ENCODE results near the gene KIAA1328. TPM values are rescaled to one million over a fixed set of nuclear protein-coding genes. Genes with fewer than 3 reads are reported as not detected.

The KIAA1328 gene
- total RNA-seq, 1 donor: 6.0 TPM

DNA sequence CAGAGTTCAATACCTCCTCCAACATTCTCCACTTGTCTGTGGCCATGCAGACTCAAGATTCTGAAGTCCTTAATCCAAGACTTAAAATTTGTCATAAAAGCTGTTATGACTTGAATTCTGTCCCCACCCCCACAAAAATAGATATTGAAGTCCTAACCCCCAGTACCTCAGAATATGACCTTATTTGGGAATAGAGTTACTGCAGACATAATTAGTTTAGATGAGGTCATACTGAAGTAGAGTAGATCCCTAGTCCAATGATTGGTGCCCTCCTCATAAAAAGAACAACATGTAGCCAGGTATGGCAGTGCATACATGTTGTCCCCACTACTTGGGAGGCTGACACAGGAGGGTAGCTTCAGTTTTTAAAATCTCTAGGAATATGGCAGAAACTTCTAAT, 9.3 kb upstream of the KIAA1328 start:
- TF ChIP-seq, protein P1, sequence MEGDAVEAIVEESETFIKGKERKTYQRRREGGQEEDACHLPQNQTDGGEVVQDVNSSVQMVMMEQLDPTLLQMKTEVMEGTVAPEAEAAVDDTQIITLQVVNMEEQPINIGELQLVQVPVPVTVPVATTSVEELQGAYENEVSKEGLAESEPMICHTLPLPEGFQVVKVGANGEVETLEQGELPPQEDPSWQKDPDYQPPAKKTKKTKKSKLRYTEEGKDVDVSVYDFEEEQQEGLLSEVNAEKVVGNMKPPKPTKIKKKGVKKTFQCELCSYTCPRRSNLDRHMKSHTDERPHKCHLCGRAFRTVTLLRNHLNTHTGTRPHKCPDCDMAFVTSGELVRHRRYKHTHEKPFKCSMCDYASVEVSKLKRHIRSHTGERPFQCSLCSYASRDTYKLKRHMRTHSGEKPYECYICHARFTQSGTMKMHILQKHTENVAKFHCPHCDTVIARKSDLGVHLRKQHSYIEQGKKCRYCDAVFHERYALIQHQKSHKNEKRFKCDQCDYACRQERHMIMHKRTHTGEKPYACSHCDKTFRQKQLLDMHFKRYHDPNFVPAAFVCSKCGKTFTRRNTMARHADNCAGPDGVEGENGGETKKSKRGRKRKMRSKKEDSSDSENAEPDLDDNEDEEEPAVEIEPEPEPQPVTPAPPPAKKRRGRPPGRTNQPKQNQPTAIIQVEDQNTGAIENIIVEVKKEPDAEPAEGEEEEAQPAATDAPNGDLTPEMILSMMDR (IDR thresholded peaks at IDR 0.05; ENCODE audit: insufficient read depth, low read depth, low read length): no peak
- no peak overlapping the region for H3K4me3 ChIP-seq (ENCODE audit: low read depth, low read length)
- no peak for DNase-seq (ENCODE audit: low read depth)

DNA sequence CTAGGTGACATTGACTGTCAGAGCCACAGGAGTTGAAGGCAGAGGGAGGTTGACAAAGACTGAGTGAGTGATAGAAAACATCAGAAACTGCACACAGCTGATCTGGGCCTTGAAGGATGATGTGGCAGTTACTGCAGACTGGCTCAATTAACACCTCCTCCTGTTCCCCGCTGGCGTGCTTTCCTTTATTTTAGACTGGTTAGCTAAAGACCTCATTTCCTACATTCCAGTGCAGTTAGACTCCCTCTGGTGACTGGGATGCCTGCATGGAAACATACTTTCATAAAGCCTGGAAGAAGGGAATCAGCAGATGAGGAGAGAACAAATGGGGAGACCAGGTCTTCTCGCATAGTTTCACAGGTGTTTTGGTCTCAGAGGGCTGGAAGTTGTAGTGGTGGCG, 7.2 kb upstream of the KIAA1328 start:
- TF ChIP-seq, protein P1 (IDR thresholded peaks at IDR 0.05; ENCODE audit: insufficient read depth, low read depth, low read length): no peak
- H3K4me3 ChIP-seq (ENCODE audit: low read depth, low read length): no peak overlapping the region
- no peak for DNase-seq (ENCODE audit: low read depth)

DNA sequence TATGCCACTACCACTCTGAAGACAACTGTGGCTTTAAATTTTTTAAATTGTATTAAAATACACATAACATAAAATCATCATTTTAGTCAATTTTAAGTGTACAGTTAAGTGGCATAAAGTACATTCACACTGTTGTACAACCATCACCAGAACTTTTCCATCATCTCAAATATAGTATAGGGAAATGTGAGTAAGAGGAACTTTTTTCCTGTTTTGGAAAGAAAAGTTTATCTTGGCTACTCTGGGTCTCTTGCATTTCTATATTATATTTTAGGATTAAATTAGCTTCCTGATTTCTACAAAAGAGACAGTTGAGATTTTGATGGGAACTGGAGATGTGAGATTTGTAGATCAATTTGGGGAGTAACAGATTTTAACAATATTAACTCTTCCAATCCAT, 3.4 kb upstream of the KIAA1328 start:
- H3K4me3 ChIP-seq (ENCODE audit: low read depth, low read length): no peak overlapping the region
- DNase-seq (ENCODE audit: low read depth): no peak
- TF ChIP-seq, protein P1 (IDR thresholded peaks at IDR 0.05; ENCODE audit: insufficient read depth, low read depth, low read length): no peak

DNA sequence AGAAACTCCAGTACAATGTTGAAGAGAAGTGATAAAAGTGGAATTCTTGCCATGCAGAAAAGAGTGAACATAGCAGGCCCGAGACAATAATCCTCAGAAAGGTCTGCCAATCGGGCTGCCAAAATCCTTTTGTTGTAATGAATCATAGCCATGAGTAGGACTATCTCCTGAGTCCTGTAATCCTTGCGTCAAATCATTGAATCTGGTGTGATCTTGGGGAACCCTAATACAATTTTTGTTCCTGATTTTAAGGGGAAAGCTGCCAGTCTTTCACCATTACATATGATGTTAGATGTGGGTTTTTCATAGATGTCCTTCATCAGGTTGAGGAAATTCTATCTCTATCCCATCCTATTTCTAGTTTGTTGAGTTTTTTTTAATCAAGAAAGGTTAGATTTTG, 2.4 kb upstream of the KIAA1328 start:
- DNase-seq (ENCODE audit: low read depth): no peak
- H3K4me3 ChIP-seq (ENCODE audit: low read depth, low read length): no peak overlapping the region
- TF ChIP-seq, protein P1 (IDR thresholded peaks at IDR 0.05; ENCODE audit: insufficient read depth, low read depth, low read length): no peak

DNA sequence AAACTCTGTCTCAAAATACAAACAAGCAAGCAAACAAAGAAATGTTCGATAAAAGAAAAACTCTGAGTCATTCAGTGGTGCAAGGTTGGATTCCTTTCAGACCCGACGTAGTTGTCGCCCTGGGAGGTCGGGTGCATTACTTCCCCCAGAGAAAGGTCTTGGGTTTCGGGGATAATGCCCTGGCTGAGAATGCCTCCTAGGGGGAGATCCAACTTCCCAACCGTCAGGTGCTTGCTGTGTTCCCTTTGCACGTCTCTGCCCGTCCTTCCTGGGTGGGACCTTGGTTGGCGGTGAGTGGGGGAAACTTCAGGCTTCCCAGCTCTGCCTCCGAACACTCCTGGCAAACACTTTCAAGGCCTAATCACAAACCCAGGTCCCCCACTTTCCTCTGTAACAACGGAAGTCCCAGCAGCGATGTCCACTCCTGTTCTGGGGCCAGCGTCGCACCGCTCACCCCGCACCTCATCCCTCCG, 734 bp upstream of the KIAA1328 start:
- TF ChIP-seq, protein P1 (IDR thresholded peaks at IDR 0.05; ENCODE audit: insufficient read depth, low read depth, low read length): no peak
- peak overlapping the region; percentile 97 for H3K4me3 ChIP-seq (ENCODE audit: low read depth, low read length)
- peak; percentile 55 for DNase-seq (ENCODE audit: low read depth)

DNA sequence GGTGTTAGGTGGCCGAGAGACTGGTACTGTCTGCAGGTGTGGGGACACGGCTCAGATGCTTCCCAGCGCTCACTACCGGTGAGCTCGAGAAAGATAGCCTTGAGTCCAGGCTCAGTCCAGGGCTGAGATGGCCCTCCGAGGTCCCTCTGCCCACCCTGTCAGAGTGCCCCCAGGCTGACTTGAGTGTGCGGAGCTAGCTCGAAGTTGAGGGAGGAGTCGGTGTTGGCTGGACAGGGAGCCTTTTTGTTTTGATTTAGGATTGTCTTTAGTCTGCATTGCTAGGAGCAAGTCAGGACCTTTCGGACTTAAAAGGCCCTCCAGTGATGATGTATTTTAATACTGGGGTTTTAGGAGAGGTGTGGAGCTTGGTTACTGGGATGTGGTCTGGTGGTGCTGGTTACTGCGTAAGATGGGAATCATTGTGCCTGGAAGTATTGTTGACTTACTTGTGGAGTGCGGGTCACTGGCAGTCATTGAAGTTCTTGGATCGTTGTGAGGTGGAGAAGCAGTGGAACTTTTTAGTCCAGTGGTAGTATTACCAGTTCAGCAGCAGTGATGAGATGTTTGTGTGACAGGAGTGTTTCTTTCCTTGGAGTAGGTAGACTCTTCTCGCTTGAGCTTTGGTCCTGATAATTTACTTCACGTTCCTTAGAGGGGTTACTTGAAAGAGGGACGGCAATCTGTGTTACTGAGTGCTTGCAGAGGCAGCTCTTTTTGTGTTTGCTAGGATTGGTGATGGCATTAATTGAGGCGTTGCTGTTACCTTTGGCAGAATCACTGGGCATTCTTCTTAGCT, 633 bp downstream of the KIAA1328 start:
- DNase-seq (ENCODE audit: low read depth): peak; percentile 43
- H3K4me3 ChIP-seq (ENCODE audit: low read depth, low read length): peak overlapping the region; percentile 97
- TF ChIP-seq, protein P1 (IDR thresholded peaks at IDR 0.05; ENCODE audit: insufficient read depth, low read depth, low read length): no peak

DNA sequence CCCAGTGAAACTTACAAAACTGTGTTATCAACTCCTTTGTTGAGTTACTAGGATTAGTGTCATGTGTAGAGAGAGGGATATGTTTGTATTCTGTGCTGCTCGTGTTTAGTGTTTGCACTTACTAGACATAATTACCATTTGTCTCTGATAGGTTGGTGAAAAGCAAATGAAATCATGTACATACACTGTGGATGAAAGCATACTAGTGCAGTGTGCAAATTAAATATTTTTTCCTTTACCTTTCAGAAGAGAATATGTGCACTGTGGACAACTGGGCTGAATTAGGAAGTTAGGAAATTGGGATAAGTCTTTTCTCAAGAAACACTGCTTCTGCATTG, 1.2 kb downstream of the KIAA1328 start:
- no peak for DNase-seq (ENCODE audit: low read depth)
- TF ChIP-seq, protein P1 (IDR thresholded peaks at IDR 0.05; ENCODE audit: insufficient read depth, low read depth, low read length): no peak
- no peak overlapping the region for H3K4me3 ChIP-seq (ENCODE audit: low read depth, low read length)
